Neural progenitor cell (in vitro differentiated cells): ENCODE results near the gene PALM2AKAP2.

Experiments
- CTCF ChIP-seq: fragments of 200-600 bp; sonication (generic); IDR thresholded peaks from 2 replicates; pipeline ENCODE4 v1.5.1; 2017; ENCODE audit warnings: antibody characterized with exemption, mild to moderate bottlenecking
- EZH2 ChIP-seq: fragments of 200-600 bp; sonication (generic); IDR thresholded peaks from 2 replicates; pipeline ENCODE4 v1.6.1; 2017; ENCODE audit warnings: antibody characterized with exemption, mild to moderate bottlenecking, moderate library complexity
- EZH2phosphoT487 ChIP-seq: fragments of 200-600 bp; sonication (generic); IDR thresholded peaks from 2 replicates; pipeline ENCODE4 v1.6.1; 2017; ENCODE audit warnings: antibody characterized with exemption

GRCh38 chr9:109737295-109737694, 42.7 kb upstream of the PALM2AKAP2 start:
- TF ChIP-seq CTCF = no peak
- TF ChIP-seq EZH2phosphoT487 = no peak
- no peak for TF ChIP-seq EZH2
